Stimulated activated naive B cell treated with anti-CD40 and anti-IgM and Interleukin-4, amounts not matched to agents 10 μg/mL and 1 μg/mL and 100 μg/mL, for 72 hours (primary cell): Measurements from ENCODE around the gene KRTAP12-4.
"Not testable (repeated sequence)": the region's sequence is repeated elsewhere in the genome, so short reads cannot be mapped to it uniquely, and the experiment has no call there.

Experiments
- ATAC-seq, 2 donors: fragments of 150-1000 bp; cut with Tn5 transposase; replicated peaks; 2 replicates each; pipeline ENCODE4 v1.10.0; 2021; ENCODE audit warnings: moderate library complexity in 1 of 2
- DNase-seq: peaks from one replicate; pipeline ENCODE4 v3.0.0; 2021
- H3K27ac Mint-ChIP-seq: one replicate; pipeline ENCODE4 v1.8.0; 2022; ENCODE audit warnings: mild to moderate bottlenecking, mixed read lengths
- H3K27me3 Mint-ChIP-seq, 2 donors: one replicate each; pipeline ENCODE4 v1.8.0; 2022; ENCODE audit warnings: mixed read lengths in 2 of 2
- H3K36me3 Mint-ChIP-seq, 2 donors: one replicate each; pipeline ENCODE4 v1.8.0; 2022; ENCODE audit warnings: mixed read lengths in 2 of 2, mild to moderate bottlenecking in 1 of 2
- H3K4me1 Mint-ChIP-seq, 2 donors: one replicate each; pipeline ENCODE4 v1.8.0; 2022; ENCODE audit warnings: mixed read lengths in 2 of 2, mild to moderate bottlenecking in 1 of 2
- H3K4me3 Mint-ChIP-seq, 2 donors: one replicate each; pipeline ENCODE4 v1.8.0; 2022; ENCODE audit warnings: mild to moderate bottlenecking in 2 of 2, mixed read lengths in 2 of 2, moderate library complexity in 1 of 2
- H3K9me3 Mint-ChIP-seq, 2 donors: one replicate each; pipeline ENCODE4 v1.8.0; 2022; ENCODE audit warnings: mixed read lengths in 2 of 2, mild to moderate bottlenecking in 1 of 2

The KRTAP12-4 gene

GRCh38 chr21:44639331-44639655 lies 15.2 kb downstream of the KRTAP12-4 start:
- no peak overlapping the region for H3K4me3 Mint-ChIP-seq
- H3K4me1 Mint-ChIP-seq, result no peaks in the 10 kb centered on the region
- peaks cover 0 to 13% of the 10 kb centered on the region in 2 donors for H3K36me3 Mint-ChIP-seq
- DNase-seq (no peak), ATAC-seq (no peak)
- no peak overlapping the region for H3K27ac Mint-ChIP-seq
- H3K9me3 Mint-ChIP-seq, result peaks cover 17 to 22% of the 10 kb centered on the region in 2 donors
- H3K27me3 Mint-ChIP-seq, result peaks cover 48 to 50% of the 10 kb centered on the region in 2 donors

- not testable (repeated sequence) for H3K27ac Mint-ChIP-seq
These were observed 15.7 kb downstream of the KRTAP12-4 start for GRCh38 chr21:44638506-44639330.

GRCh38 chr21:44637851-44638348 lies 16.6 kb downstream of the KRTAP12-4 start:
- H3K4me1 Mint-ChIP-seq, H3K36me3 Mint-ChIP-seq, DNase-seq, H3K27ac Mint-ChIP-seq, ATAC-seq, H3K4me3 Mint-ChIP-seq: not testable (repeated sequence)
- Mint-ChIP-seq H3K9me3 (peaks cover 12 to 16% of the 10 kb centered on the region in 2 donors), H3K27me3 (peaks cover 48 to 50% of the 10 kb centered on the region in 2 donors)

More at GRCh38 chr21:44638506-44639330, 15.7 kb downstream of the KRTAP12-4 start:
- Mint-ChIP-seq H3K27me3 (peaks cover 48 to 50% of the 10 kb centered on the region in 2 donors), H3K9me3 (peaks cover 12 to 18% of the 10 kb centered on the region in 2 donors)
- H3K4me1 Mint-ChIP-seq, ATAC-seq, H3K4me3 Mint-ChIP-seq, H3K36me3 Mint-ChIP-seq, DNase-seq: not testable (repeated sequence)

GRCh38 chr21:44637018-44637850 lies 17.2 kb downstream of the KRTAP12-4 start, which contains the start of gene KRTAP10-10:
Gene KRTAP10-10, plus strand, starts transcription at chr21:44637356. Its CDS starts 62 bp downstream, at chr21:44637418.
- H3K4me3 Mint-ChIP-seq, result no peak within 1 kb of the TSS
- no peak for ATAC-seq
- no peaks in the 10 kb centered on the region for H3K4me1 Mint-ChIP-seq
- no peak within 1 kb of the TSS for H3K27ac Mint-ChIP-seq
- no peak for DNase-seq
- H3K27me3 Mint-ChIP-seq, result peaks cover 48 to 50% of the 10 kb centered on the region in 2 donors
- H3K36me3 Mint-ChIP-seq, result peaks cover 0 to 10% of the 10 kb centered on the region in 2 donors
- H3K9me3 Mint-ChIP-seq, result peaks cover 16 to 19% of the 10 kb centered on the region in 2 donors

GRCh38 chr21:44636209-44637017 lies 18.0 kb downstream of the KRTAP12-4 start:
- ATAC-seq (no peak), DNase-seq (no peak)
- no peaks in the 10 kb centered on the region for H3K4me1 Mint-ChIP-seq
- H3K36me3 Mint-ChIP-seq, result peaks cover 2 to 13% of the 10 kb centered on the region in 2 donors
- no peak overlapping the region for H3K27ac Mint-ChIP-seq
- no peak overlapping the region for H3K4me3 Mint-ChIP-seq
- peaks cover 48 to 50% of the 10 kb centered on the region in 2 donors for H3K27me3 Mint-ChIP-seq
- H3K9me3 Mint-ChIP-seq, result peaks cover 21 to 22% of the 10 kb centered on the region in 2 donors

GRCh38 chr21:44632067-44632466 lies 22.4 kb downstream of the KRTAP12-4 start:
- H3K27ac Mint-ChIP-seq, result no peak overlapping the region
- H3K36me3 Mint-ChIP-seq, result peaks cover 2 to 15% of the 10 kb centered on the region in 2 donors
- H3K9me3 Mint-ChIP-seq, result peaks cover 24 to 25% of the 10 kb centered on the region in 2 donors
- peaks cover 6 to 11% of the 10 kb centered on the region in 2 donors for H3K4me1 Mint-ChIP-seq
- no peak for DNase-seq
- no peak overlapping the region for H3K4me3 Mint-ChIP-seq
- peaks cover 22 to 28% of the 10 kb centered on the region in 2 donors for H3K27me3 Mint-ChIP-seq
- ATAC-seq, result no peak

- no peak overlapping the region for H3K4me3 Mint-ChIP-seq
- H3K27ac Mint-ChIP-seq, result no peak overlapping the region
- H3K4me1 Mint-ChIP-seq, result peaks cover 6 to 11% of the 10 kb centered on the region in 2 donors
- H3K9me3 Mint-ChIP-seq, result peaks cover 24 to 25% of the 10 kb centered on the region in 2 donors
- no peak for ATAC-seq
- H3K36me3 Mint-ChIP-seq, result peaks cover 2 to 15% of the 10 kb centered on the region in 2 donors
- peaks cover 13 to 19% of the 10 kb centered on the region in 2 donors for H3K27me3 Mint-ChIP-seq
- no peak for DNase-seq
These were observed 24.0 kb downstream of the KRTAP12-4 start for GRCh38 chr21:44630440-44630839.

- Mint-ChIP-seq H3K36me3 (peaks cover 5 to 25% of the 10 kb centered on the region in 2 donors), H3K4me3 (no peak overlapping the region), H3K4me1 (peaks cover 6 to 11% of the 10 kb centered on the region in 2 donors), H3K27ac (no peak overlapping the region), H3K9me3 (peaks cover 32 to 35% of the 10 kb centered on the region in 2 donors), H3K27me3 (peaks cover 17 to 26% of the 10 kb centered on the region in 2 donors)
- ATAC-seq (no peak), DNase-seq (no peak)
These were observed 25.6 kb downstream of the KRTAP12-4 start for GRCh38 chr21:44628707-44629391.

- H3K4me3 Mint-ChIP-seq, DNase-seq, ATAC-seq, H3K27ac Mint-ChIP-seq: not testable (repeated sequence)
- peaks cover 36 to 44% of the 10 kb centered on the region in 2 donors for H3K9me3 Mint-ChIP-seq
- H3K27me3 Mint-ChIP-seq, result peaks cover 24 to 31% of the 10 kb centered on the region in 2 donors
- peaks cover 7 to 29% of the 10 kb centered on the region in 2 donors for H3K36me3 Mint-ChIP-seq
- peaks cover 6 to 11% of the 10 kb centered on the region in 2 donors for H3K4me1 Mint-ChIP-seq
These were observed 26.6 kb downstream of the KRTAP12-4 start for GRCh38 chr21:44627831-44628233.

GRCh38 chr21:44627181-44627822 lies 27.2 kb downstream of the KRTAP12-4 start:
- not testable (repeated sequence) for H3K27ac Mint-ChIP-seq, DNase-seq, ATAC-seq, H3K4me3 Mint-ChIP-seq
- peaks cover 7 to 29% of the 10 kb centered on the region in 2 donors for H3K36me3 Mint-ChIP-seq
- peaks cover 24 to 31% of the 10 kb centered on the region in 2 donors for H3K27me3 Mint-ChIP-seq
- H3K9me3 Mint-ChIP-seq, result peaks cover 37 to 47% of the 10 kb centered on the region in 2 donors
- H3K4me1 Mint-ChIP-seq, result peaks cover 6 to 11% of the 10 kb centered on the region in 2 donors

GRCh38 chr21:44626673-44627143 lies 27.8 kb downstream of the KRTAP12-4 start, which contains the start of gene KRTAP10-9:
Gene KRTAP10-9, plus strand, starts transcription at chr21:44627093. Its CDS starts 79 bp downstream, at chr21:44627172.
- H3K4me3 Mint-ChIP-seq, result no peak within 1 kb of the TSS
- no peak within 1 kb of the TSS for H3K27ac Mint-ChIP-seq
- DNase-seq, result no peak
- H3K9me3 Mint-ChIP-seq, result peaks cover 33 to 43% of the 10 kb centered on the region in 2 donors
- H3K4me1 Mint-ChIP-seq, result peaks cover 6 to 11% of the 10 kb centered on the region in 2 donors
- H3K27me3 Mint-ChIP-seq, result peaks cover 24 to 30% of the 10 kb centered on the region in 2 donors
- ATAC-seq, result no peak
- H3K36me3 Mint-ChIP-seq, result peaks cover 7 to 28% of the 10 kb centered on the region in 2 donors

GRCh38 chr21:44626262-44626661 lies 28.2 kb downstream of the KRTAP12-4 start:
- ATAC-seq (no peak), DNase-seq (no peak)
- Mint-ChIP-seq H3K4me3 (no peak overlapping the region), H3K4me1 (peaks cover 6 to 11% of the 10 kb centered on the region in 2 donors), H3K27me3 (peaks cover 24 to 28% of the 10 kb centered on the region in 2 donors), H3K27ac (no peak overlapping the region), H3K9me3 (peaks cover 31 to 39% of the 10 kb centered on the region in 2 donors), H3K36me3 (peaks cover 5 to 24% of the 10 kb centered on the region in 2 donors)
